HPDE6-E6E7 (cell line): ENCODE data around the gene P2RX1.

Experiments
- DNase-seq: peaks from one replicate; pipeline ENCODE4 v3.0.0; 2011; ENCODE audit warnings: missing footprints; ENCODE audit errors: extremely low spot score

The P2RX1 gene

DNA sequence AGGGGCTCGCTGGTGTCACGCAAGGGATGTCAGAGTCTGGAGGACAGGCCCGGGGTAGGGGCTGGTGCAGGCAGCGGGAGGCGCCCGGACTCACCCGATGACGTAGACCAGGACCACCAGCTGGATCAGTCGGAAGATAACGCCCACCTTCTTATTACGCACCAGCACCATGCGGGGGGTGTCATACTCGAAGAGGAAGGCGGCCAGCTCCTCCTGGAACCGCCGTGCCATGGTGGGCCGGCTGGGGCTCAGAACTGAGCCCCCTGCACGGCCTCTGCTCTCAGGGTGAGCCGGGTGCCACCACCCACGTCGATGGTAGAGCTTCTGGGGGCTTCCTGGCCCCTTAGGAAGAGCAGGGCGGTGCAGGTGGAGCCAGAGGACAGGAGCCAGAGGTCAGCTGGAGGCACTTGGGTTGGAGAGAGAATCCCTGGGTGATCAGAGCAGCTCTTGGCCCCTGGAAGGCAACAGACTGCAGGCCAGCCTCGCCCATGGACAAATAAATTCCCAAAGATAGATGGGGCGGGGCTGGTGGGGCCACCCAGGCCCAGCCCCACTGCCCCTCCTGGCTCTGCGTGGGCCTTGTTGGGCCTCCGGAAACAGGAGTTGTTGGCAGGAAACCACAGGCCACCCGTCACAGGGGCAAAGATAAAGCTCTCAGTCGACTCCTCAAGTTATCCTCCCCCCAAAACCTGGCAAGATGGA lies at the start of gene P2RX1:
Gene P2RX1 (minus strand): TSS at position 471 of the 702 bp plus-strand sequence. CDS start 240 bp downstream, at position 231.
- DNase-seq, result no peak

DNA sequence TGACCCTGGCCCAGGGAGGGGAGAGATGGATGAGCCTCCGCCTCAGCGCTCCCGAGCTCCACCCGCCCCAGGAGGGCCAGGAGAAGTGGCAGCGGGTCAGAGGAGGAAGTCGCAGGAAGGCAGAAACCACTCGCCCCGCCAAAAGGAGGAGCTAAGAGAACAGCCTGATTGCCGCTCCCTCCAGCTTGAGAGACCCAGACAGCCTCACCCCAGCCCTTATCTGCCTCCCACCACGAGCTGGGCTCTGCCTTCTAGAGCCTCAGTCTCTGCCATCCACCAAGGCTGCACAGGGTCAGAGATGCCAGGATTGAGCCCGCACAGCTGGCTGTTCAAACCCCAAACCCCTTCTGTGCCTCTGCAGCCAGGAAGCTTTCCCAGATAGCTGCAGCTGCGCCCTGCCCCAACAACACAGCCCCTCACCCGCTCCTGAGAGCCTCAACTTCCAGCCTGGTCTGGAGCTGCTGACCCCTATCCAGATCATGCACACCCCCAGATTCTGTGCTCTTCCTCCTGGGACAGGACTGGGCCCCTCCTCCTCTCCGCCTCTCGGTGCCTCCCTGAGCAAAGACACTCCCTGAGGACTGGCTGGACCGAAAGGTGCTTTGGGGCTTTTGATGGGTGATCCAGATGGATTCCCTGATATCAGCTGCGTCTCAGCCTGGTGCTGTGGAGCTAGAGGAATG lies 49.0 kb upstream of the P2RX1 start:
- peak; percentile 54 for DNase-seq

DNA sequence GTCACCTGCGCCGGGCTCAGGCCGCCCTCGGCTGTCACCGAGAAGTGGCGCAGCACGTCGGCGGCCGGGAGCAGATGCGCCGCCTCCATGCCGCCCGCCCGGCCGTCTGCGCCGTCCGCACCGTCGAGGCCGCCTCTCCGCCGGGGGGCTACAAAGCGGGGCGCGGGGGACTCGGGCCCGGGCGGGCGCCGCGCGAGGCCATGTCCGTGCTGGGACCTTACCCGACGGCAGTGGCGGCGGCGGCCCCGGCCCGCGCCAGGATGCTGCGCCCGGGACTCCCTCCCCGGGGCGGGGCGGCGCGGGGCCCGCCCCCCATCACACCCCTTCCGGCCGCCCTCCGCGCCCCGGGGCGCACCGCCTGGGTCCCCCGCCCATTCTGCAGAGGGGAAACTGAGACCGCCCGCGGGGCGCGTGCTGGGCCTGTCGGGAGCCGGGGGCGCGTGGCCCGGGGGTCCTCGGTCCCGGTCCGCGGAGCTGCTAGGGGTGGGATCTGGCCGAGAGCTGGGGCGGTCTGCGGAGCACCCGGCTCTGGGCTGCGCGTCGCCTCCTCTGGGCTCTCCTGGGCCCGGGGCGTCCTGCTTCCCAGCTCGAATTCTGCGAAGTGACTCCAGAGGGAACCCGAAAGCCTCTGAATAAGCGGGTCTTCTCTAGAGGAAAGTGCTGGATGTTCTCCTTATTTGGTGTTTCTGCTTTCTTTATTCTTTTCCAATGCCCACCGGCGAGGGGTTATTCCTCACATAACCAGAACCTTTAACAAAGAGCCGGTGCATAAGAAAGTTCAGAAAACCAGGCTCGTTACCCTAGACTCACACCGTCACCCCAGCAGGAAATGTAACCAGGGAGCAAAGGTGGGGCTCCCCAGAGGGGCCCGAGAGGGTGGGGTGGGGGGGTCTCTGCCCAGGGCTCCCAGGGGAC lies 48.2 kb upstream of the P2RX1 start, which contains the start of gene ATP2A3:
Gene ATP2A3 (minus strand): TSS at position 235 of the 915 bp plus-strand sequence. CDS start 146 bp downstream, at position 89.
- DNase-seq, result no peak

DNA sequence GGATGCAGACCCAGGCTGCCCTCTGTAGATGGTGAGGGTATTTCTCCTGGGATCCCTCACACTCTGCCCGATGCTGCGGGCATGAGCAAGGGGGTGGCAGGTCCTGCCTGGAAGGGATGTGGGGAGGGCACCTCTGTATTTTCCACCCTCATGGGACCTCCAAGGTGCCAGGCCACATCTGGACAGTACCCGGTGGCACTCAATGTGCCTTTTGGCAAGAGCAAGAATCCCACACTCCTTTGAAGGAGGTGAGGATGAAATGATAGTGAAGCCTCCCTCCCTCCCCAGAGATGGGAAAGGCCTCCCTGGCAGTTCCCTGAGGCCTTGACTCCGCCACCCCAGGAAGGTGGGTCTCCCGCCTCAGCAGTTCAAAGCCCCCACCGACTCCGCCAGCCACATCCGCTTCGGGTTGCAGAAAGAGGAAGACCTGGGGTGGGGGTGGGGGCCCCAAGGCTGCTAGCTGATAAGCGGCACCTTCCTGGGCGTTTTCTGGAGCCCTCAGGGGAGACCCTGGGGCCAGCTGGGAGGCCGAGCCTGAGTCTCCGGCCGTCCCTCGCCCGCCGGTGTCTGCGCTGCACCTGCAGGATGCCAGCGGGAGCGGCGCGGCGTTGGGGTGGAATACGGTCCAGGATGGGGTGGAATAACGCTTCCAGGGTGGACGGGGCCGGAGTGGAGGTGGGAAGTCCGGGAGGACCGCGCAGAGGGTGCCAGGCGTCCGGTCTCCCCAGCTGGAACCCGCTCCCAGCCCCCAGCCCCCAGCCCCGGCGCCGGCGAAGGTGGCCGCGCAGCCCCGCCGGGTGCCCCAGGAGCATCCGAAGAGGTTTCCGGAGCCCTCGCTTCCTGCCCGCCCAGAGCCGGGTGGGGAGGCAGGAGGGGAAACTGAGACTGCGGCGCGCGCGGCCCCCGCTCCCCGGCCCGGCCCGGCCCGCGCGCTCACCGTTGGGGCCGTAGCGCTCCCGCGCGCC lies 47.3 kb upstream of the P2RX1 start:
- DNase-seq, result no peak

DNA sequence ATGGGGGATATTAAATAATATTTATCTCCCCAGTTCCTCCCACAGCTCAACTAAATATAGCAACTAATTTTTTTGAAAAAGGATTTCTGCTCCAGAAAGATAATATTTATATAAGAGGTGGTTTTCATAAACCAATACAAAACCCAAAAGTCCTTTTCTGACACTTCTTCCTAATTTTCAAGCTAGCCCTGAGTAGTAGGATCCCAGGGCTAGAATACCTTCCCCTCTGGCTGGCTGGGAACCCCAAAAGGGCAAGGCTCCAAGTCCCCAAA lies 46.6 kb upstream of the P2RX1 start:
- no peak for DNase-seq

DNA sequence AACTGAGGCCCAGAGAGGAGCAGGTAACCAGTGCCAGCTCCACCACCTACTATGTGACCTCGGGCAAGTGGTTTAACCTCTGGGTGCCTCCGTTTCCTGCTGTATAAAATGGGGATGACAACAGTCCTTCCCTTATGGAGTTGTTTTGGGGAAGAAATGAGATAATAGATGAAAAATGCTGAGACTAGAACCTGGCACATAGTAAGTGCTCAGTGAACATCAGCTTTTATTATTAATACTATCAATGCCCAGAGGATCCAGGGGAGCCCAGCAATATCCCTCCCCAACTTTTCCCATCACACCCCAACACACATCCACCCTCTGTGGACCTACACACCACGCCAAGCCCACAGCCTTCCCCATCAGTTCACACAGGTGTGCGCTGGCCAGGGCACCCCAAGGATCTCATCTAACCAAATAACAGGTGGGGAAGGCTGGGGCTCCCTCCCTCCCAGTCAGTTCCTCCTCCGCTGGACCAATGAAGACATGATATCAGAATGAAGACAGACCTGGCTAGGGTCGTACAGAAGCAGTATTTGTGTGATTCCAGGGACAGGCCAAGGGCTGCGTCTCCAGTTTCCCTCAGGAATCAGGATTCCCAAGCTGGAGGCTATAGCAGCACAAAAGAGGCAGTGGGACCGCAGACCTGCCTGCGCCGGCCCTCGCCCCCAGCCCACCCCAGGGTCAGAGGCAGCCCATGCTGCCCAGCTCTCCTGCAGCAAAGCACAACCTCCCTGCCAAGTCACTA lies 46.1 kb upstream of the P2RX1 start:
- DNase-seq, result no peak

DNA sequence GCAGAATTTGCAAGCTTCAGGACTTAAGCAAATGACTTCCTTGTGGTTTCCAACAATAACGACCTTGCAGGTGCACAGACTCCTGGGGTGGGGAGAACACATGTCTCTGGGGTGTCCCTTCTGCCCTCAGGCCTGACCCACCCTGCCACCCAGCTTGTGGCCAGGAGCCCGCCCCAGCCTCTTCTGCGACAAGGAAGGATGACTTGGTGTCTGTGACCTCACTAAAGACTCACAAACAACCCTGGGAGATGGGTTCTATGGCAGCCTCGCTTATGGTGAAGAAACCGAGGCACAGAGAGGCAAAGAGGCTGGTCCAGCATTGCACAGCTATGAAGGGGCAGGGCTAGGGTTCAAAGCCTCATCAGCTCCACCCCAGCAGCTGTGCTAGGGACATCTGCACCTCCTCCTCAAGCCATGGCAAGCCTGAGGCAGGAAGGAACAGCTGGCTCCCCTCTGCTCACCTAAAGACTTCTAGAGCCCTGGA lies 45.3 kb upstream of the P2RX1 start:
- DNase-seq, result no peak

DNA sequence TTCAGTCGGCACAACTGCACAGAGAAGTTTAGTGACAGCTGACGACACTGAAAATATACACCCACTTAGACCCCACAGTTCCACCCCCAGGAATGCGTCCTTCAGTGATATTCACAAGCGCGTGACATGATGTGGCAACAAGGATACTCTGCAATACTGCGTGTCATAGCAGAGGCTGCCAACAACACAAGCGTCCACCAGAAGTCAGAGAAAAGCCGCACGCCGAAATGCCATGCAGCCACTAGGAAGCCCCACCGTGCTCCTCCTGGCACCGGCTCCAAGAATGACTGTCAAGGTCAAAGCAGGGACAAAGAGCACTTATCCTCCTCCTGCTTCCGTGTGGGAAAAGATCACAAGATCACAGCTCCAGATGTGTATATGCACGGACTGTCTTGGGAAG lies 44.5 kb upstream of the P2RX1 start:
- no peak for DNase-seq

DNA sequence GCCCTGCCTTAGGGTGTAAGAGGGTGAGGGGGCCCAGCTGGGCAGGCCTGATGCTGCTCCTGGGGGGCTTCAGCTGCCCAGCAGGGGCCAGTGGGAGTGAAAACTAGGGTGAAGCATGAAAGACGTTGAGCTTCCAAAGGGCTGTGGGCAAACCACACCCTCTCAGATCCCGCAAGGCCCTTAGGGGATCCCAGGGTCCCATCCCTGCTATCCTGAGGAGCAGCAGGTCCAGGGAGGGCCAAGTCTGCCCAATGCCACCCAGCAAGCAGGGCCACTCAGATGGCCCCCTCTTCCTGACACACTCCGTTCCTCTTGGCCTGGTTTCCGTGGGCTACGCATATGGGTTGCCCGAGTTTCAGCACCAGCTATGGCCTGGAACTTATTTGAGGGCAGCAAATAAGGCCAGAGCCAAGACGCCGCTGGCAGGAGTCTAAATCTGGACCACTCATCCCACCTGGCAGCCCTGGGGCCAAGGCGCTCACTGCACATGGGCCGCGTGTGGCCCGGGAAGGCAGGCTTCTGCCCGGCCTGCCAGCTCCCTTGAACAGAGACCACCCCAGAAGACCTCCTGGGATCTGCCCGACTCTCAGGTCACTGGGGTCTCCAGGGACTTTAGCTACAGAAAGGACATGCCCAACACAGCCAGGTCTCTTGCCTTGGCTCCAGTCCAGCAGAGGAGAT lies 43.8 kb upstream of the P2RX1 start:
- DNase-seq, result no peak

DNA sequence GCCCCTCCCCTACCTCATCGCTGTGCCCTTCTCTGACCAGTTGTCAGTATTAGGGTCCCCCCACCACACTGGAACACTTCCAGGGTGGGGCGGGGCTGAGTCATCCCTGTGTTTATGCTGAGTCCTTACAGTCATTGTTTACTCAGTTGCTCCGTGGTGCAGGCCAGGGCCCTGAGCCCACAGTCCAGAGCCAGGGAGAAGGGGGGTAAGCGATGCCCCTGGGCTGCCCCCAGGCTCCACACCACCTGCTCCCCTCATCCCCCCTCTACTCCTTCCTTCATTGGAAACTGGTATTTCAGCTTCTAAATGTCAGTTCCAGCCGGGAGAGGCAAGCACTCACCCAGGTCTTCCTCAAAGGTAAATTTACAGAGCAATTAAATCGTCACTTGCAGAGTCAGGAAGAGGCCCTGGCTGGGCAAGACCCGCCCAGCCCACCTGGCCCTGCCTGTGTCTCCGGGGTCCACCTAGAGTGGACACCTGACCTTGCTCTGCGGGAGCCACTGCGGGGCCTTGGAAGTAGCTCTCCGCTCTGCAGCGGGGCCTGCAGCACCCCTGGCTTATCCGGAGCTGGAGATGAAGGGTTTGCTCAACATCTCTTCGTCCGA lies 43.1 kb upstream of the P2RX1 start:
- peak; percentile 63 for DNase-seq

DNA sequence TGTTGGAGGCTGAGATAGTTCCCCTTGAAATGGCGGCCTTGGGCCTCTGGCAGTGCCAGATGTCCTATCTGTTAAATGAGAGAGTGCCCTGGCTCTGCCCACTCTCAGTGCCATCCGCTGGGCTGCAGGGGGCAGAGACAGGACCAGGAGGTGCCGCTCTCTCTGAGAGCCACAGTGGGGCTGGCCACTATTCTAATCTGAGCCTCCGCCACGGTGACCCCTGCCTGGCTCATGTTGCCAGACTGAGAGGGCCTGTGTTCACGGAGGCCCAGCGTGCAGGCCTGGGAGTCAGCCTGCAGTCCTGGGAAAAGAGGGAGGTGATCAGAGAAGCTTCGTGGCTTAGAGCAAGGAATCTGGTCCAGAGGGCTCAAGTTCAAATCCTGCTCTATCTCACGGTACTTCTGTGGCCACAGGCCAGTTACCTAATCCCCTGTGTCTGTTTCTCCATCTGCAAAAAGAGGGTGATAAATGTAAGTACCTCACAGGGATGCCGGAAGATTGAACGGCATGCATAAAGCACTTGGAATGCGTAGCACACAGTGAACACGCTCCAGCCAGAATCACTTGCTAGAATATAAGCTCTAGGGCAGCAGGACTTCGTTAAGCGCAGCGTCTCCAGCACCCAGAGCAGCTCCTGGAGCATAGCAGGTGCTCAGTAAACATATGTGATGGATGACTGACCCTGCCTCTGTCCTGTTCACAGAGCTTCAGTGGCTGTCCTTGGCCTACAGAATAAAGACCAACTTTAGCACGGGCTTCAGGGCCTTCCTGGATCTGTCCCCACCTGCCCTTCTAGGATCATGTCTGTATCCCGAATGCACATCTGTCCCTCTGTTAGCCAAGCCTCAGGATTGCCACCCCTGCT lies 41.7 kb upstream of the P2RX1 start:
- DNase-seq, result no peak

DNA sequence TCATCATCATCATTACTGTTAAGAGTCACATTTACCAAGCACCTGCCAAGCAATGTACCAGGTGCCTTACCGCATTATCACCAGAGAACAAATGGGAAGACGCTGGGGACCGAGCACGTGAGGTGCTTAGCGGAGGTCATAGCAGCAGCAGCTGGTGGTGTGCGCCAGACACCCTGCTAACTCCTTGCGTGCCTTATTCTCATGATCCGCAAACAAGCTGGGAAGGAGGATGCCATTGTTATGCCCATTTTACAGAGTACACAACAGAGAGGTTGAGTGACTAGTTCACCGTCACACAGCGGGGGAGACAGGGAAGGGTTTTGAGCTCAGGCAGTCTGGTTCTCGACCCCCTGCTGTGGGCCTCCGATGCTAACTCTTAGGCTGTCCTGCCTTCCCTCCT lies 40.7 kb upstream of the P2RX1 start:
- no peak for DNase-seq

DNA sequence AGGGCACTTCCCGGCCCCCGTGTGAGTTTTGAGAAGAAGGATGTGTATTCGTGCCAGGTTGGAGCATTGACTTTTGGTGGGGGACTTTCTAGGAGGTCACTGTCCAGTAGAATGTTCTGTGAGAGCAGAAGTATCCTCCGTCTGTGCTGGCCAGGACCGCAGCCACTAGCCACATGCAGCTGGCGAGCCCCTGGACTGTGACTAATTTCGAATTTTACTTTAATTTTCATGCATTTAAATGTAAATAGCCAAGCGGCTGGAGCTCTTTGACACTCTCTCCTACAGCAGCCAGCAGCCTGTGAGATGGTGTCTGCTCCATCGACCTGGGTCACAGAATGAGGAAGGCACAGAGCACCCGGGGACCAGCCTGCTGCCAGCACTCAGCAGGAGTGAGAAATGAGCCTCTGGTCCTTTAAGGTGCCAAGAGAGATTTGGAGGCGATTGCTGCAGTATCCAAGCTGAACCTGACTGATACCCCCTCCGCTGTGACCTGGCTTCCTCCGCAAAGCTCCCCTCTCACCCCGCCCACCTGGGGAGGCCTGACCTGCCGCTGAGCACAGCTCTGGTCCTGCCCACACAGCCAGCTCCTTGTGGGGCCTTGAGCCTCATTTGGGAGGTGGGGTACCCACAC lies 40.2 kb upstream of the P2RX1 start:
- DNase-seq, result no peak

DNA sequence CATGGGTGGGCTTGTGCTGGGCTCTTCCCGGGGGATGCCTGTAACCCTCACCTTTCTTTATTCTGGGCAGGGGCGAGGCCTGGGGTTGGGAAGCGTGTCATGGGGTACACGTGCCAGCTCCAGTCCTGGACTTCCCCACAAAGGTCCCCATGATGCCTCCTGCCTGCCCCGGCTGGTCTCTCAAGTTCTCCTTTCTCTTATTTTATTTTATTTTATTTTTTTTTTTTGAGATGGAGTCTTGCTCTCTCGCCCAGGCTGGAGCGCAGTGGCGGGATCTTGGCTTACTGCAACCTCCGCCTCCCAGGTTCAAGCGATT lies 39.4 kb upstream of the P2RX1 start:
- DNase-seq, result no peak

DNA sequence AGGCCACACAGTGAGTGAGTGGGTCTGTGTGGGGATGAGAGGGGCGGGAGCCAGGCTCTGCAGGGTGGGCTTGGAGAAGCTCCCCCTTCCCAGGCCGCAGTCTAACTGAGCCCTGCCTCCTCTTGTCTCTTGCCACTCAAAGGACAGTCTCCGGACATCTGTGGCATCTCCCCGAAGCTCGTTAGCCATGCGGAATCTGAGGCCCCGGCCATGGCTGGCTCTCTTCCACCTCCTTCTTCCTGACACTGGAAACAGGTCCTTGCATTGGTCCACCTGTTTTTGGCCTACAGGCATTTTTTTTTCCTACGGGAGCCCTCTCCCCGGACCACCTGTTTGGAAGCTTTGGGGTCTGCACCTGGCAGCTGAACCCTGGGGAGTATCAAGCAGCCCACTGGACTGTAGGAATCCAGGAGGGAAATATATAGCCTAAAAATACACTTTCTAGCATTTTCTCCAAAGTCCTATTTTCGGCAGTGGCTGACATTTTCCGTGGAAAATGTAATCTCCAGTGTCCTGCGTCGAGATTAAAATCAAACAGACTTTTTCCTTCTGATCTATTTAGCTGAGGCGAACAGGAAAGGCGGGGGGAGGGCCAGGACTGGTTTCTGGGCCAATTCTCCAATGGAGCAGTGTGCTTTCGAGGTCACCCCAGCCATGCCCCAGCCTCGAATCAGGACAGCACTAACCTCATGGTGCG lies 38.9 kb upstream of the P2RX1 start:
- DNase-seq, result no peak

DNA sequence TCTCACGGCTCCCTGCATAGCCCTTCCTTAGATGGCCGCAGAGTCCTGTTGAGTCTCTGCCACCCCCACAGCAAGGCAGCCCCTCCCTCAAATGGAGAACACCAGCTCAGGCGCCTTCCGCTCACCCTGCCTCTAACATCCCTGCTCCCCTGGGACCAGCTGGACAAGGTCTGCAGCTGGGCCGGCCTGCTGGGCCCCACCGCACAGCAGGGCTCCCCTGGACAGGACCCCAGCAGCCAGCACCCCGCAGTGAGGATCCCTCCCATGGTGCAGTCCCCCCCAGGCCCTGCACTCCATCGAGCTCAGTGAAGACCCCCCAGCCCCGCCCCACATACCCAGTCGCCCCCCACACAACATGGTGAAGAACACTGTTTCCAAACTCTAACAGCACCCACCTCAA lies 37.8 kb upstream of the P2RX1 start:
- no peak for DNase-seq

DNA sequence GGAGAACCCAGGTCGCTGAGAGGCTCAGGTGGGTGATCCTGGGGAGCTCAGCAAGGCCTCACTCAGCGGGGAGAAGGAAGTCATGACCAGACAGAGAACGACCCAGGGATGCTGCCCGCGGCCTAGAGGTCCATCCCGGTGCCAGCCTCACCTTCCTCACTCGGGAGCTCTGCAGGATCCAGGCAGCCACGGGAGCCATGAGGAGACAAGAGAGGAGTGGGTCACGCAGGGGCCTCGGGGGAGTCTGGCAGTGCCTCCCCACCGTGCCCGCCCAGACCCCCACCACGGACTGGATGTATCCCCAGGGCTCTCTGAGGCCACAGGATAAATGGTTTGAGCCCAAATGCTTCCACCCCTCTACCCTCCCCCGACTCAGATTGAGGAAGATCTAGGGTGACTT lies 37.3 kb upstream of the P2RX1 start:
- no peak for DNase-seq

DNA sequence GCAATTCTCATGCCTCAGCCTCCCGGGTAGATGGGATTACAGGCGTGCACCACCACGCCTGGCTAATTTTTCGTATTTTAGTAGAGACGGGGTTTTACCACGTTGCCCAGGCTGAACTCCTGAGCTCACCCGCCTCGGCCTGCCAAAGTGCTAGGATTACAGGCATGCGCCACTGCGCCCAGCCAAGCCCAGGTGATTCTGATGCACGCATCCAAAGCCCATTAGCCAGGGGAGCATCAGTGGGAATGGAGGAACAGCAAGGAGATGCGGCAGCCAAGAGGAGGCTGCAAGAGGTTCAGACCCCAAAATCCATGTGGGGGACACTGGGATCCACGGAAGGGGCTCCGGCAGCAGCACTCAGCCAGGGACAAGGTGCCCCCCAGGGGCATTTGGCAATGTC lies 35.9 kb upstream of the P2RX1 start:
- DNase-seq, result no peak
